ENCODE measurements around the gene CCDC81.

Gene CCDC81

DNA sequence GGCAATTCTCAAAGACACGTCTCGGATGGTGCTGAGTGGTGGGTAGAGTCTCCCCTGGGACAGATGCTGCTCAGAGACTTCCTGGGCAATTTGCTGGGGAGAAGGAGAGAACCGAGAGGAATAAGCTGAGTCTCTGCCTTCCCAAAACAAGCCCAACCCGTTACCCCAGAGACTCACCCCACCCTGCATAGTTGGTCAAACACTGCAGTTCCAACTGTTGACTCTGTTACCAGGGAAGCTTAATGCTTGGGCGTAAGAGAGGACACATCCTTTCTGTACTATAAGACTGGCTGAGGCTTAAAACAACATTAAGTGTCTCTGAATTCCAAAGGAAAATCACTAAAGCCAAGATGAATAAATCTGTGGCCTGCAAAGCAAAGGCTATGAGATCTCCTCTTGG lies 68.1 kb downstream of the CCDC81 start:
- DNase-seq: no peak

GRCh38 chr11:86443415-86443814 lies 68.7 kb downstream of the CCDC81 start:
- no peak for DNase-seq

DNA sequence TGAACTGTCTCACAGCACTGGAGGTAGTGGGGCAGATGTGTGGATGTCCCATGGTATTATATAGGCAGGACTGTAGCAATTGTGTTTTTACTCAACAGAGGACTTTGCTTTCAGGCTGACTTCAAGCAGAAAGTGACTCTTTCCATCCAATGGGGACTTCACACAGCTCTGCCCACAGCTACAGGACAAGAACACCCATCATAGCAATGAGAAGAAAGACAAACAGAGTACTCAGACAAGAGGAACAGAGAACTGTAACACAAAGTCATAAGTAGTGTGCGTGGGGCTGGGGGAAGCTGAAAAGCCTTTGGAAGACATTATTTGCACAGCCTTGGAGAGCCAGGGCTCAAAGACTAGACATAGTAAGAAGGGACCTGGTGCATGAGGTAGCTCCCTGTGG lies 70.3 kb downstream of the CCDC81 start:
- no peak for DNase-seq

DNA sequence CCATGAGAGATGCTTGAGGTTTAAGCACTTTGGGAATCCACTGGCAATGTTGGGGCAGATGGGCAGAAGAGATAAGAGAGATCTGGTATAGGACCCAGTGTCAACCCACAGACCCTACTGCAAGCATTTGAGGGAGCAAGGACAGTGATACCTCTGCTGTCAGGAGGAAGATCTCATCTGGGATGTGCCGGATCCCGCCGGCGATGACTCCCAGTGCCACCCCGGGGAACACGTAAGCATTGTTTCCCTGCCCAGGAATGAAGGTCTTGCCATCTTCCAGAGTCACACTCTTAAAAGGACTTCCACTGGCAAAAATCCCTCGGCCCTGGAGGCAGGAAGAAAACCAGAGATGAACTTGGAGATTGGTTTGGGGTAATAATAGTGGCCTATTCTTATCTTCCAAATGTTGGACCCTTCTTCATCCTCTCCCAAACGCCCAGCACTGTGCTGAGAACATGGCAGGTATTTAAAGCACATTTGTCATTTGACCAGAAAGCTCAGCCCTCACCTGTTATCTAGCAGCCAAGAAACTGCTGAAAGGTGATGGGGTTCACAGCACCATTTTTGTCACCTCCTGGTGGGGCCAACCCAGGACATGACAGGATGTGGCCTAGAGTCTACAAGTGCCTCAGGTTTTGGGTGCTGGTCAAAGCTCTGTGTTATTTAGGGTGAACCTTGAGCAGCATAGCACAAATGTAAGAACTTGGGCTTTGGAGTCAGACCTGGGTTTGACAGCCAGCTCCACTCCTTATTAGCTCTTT lies 71.7 kb downstream of the CCDC81 start:
- DNase-seq: no peak

GRCh38 chr11:86446924-86447285 lies 72.2 kb downstream of the CCDC81 start:
- no peak for DNase-seq

DNA sequence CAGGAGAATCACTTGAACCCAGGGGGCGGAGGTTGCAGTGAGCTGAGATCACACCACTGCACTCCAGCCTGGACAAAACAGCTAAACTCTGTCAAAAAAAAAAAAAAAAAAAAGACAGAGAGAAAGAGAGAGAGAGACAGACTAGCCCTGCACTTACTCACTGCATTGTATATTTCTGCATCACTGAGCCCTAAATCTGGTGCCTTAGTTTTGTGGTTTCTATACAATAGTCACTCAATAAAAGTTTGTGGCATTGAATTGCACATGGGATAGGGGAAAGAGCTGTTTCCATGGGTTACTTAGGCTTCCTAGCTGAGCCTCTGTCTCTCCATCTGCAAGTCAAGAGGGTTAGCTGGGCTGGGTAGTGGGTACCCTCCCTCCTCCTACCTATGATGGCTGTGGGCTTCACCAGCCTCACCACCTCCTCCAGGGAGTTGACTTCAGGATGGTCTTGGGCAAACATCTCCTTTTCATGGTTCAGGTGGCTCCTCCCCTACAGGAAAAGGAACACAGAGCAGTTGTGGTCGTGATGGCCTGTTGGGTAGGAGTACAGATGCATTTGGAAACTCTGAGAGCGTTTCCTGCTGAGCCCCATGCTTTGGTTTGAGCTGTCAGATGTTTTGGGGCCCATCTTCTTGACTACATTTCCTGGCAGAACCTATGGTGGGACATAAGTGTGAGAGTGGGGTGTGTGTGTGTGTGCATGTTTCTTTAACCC lies 73.2 kb downstream of the CCDC81 start:
- DNase-seq: no peak

DNA sequence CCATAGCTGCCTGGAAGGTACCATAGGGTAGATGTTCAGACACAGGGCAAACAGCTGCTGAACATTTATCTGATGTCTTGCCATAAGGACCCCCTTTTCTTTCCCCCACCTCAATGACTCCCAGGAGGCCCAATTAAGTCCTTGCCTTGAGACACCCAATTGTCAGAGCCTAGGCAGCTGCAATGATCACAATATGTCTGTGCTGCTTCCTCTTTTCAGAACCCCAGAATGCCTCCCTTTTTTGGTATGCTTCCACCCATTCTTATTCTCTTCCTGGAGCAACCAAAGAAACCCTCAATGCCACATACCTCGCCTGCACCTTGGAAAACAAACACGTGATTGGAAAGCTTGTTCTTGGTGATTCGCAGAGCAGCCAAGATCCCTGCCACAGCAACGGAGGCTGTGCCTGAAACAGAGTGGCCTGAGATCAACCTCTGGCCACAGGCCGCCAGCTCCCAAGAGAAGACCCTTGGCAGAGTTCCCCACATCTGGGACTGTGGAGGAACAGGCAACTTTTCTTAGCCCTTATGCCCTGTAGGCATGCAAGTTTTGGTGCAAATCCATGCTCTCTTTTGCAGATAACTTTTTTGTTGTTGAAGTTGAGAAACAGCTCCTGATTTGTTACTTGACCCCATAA lies 75.4 kb downstream of the CCDC81 start:
- DNase-seq: no peak

- no peak for DNase-seq
These were observed 78.8 kb downstream of the CCDC81 start for GRCh38 chr11:86453290-86454030.

- DNase-seq: peak; percentile 84
These were observed 81.6 kb downstream of the CCDC81 start for GRCh38 chr11:86456075-86456939.

- no peak for DNase-seq
These were observed 83.8 kb downstream of the CCDC81 start for GRCh38 chr11:86458294-86459001.

DNA sequence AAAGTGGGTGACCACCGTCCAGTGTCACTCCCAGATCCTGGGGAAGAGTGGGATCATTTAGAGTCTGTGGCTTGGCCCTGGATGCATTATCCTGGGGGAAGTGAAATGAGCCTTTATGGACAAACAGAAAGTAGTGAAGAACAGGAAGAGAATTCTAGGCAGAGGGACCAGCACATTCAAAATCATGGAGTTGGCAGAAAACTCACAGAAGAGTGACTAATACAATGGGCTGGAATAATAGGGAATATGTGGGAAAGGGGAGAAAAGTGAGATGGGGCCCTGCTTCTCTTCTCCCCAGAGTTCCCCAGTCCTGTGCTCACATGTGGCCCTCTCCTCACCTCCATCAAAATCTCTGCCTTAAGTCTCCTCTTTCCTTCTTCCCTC lies 84.3 kb downstream of the CCDC81 start:
- no peak for DNase-seq

DNA sequence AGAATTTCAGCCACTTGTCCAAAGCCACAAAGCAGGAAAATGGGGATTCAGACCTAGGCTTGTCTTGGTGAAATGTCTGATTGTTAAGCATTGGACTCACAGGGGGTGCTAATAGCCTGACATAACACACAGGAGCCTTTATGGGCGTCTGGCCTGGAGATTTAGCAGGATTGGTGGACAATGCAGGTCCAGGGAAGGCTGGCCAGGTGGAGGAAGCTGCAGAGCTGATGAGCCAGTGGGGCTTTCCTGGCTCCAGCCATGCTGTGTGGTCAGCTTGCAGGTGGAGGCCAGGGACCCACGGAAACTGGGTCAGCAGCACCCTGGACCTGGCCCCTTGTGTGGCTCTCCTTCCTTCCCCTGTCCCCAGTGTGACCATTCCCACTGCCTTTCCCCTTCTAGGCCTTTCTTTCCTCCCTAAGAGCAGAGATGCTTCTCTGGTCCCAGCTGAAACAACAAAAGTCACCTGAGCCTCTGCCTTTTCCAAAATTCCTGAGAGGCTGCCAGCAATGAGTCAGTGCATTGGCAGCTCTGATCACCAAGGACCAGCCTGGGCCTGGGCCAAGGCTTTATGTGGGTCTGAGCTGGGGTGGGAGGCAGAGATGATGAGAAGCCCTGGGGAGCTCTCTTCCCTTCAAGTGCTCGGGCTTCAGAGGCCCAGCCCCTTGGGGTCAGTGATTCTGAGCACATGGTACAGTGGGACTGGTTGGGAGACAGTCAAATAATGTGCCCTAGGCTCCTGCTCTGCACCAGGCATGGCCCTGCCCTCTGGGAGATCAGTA lies 85.2 kb downstream of the CCDC81 start:
- no peak for DNase-seq

- peak; percentile 50 for DNase-seq
These were observed 86.0 kb downstream of the CCDC81 start for GRCh38 chr11:86460461-86461385.

DNA sequence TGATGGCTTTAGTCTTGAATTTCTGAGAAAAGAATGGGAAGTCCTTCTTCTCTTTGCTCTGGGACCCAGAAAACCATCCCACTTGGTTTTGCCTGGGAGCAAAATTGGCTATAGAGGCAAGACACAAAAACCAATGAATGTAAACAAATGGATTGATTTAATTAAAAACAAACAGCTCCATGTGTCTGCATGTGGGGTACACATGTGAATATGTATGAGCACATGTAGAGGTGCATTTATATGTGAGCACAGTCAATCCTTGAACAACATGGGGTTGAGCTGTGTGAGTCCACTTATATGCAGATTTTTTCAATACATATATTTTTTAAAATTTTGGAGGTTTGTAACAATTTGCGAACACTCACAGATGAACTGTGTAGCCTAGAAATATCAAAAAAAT lies 87.2 kb downstream of the CCDC81 start:
- DNase-seq: no peak

GRCh38 chr11:86463120-86463519 lies 88.4 kb downstream of the CCDC81 start:
- DNase-seq: no peak

GRCh38 chr11:86463955-86464354 lies 89.3 kb downstream of the CCDC81 start:
- no peak for DNase-seq

- DNase-seq: no peak
These were observed 90.0 kb downstream of the CCDC81 start for GRCh38 chr11:86464509-86465221.

GRCh38 chr11:86468169-86468568 lies 93.5 kb downstream of the CCDC81 start:
- DNase-seq: no peak
